HG02970 (cell line): Measurements from ENCODE around the gene SDCCAG8.

ENCODE experiments used
- ATAC-seq: cut with Tn5 transposase; IDR thresholded peaks from one replicate; pipeline ENCODE4 v1.9.1; 2021; ENCODE audit warnings: mild to moderate bottlenecking, moderate library complexity, moderate number of reproducible peaks; ENCODE audit not compliant: unreplicated experiment, low FRiP score

Gene SDCCAG8

GRCh38 chr1:243253926-243254232 lies 2.0 kb upstream of the SDCCAG8 start:
- no peak for ATAC-seq

- ATAC-seq, result no peak
Observed at GRCh38 chr1:243254233-243254926, 1.5 kb upstream of the SDCCAG8 start.

GRCh38 chr1:243254927-243255790 lies 682 bp upstream of the SDCCAG8 start, which contains the start of gene CEP170:
Gene CEP170 (minus strand): TSS chr1:243255281. CDS start chr1:243225280, 30,001 bp downstream.
- ATAC-seq, result peak; percentile 45

- ATAC-seq, result no peak
Observed at GRCh38 chr1:243256590-243256989, 749 bp downstream of the SDCCAG8 start.

- ATAC-seq, result no peak
Observed at GRCh38 chr1:243257189-243257588, 1.3 kb downstream of the SDCCAG8 start.

GRCh38 chr1:243258731-243259130 lies 2.9 kb downstream of the SDCCAG8 start:
- ATAC-seq, result no peak

- ATAC-seq, result no peak
Observed at GRCh38 chr1:243260221-243260880, 4.5 kb downstream of the SDCCAG8 start.

- no peak for ATAC-seq
Observed at GRCh38 chr1:243261390-243261789, 5.5 kb downstream of the SDCCAG8 start.

- ATAC-seq, result no peak
Observed at GRCh38 chr1:243264717-243265116, 8.9 kb downstream of the SDCCAG8 start.

- no peak for ATAC-seq
Observed at GRCh38 chr1:243266231-243266630, 10.4 kb downstream of the SDCCAG8 start.

- no peak for ATAC-seq
Observed at GRCh38 chr1:243267471-243267880, 11.6 kb downstream of the SDCCAG8 start.

GRCh38 chr1:243267914-243268653 lies 12.2 kb downstream of the SDCCAG8 start:
- no peak for ATAC-seq

GRCh38 chr1:243268751-243269460 lies 13.1 kb downstream of the SDCCAG8 start:
- ATAC-seq, result no peak

GRCh38 chr1:243269461-243269801 lies 13.6 kb downstream of the SDCCAG8 start:
- no peak for ATAC-seq

- ATAC-seq, result no peak
Observed at GRCh38 chr1:243270097-243270864, 14.4 kb downstream of the SDCCAG8 start.

GRCh38 chr1:243271996-243272395 lies 16.2 kb downstream of the SDCCAG8 start:
- no peak for ATAC-seq

- ATAC-seq, result no peak
Observed at GRCh38 chr1:243272401-243272800, 16.6 kb downstream of the SDCCAG8 start.

GRCh38 chr1:243273506-243273905 lies 17.7 kb downstream of the SDCCAG8 start:
- ATAC-seq, result no peak

- ATAC-seq, result no peak
Observed at GRCh38 chr1:243273945-243274344, 18.1 kb downstream of the SDCCAG8 start.
